HepG2 (cell line): ENCODE data around the gene TMEM258. TPM values are rescaled to one million over a fixed set of nuclear protein-coding genes. Genes with fewer than 3 reads are reported as not detected.

Experiments
- ATAC-seq: fragments of 200-7000 bp; cut with Tn5 transposase; 3 replicates; pipeline ENCODE4 v1.9.1; 2020; ENCODE audit warnings: mild to moderate bottlenecking, moderate library complexity
- BruUV-seq: library from RNA; stranded (reverse); fragments of 400-500 nt; replicated peaks from 2 replicates; lab custom pipeline; 2021; lab: Mats Ljungman, UMichigan
- CTCF ChIA-PET: fragments of 300-600 bp; formaldehyde crosslinking; extraction: SDS; loops from one replicate; lab custom pipeline; 2021; ENCODE audit warnings: low total read pairs, inconsistent platforms, low intra/inter-chr PET ratio; lab: Yijun Ruan, JAX
- POLR2A ChIA-PET: fragments of 350-600 bp; sonication (Branson Sonifier 250); formaldehyde crosslinking; loops from one replicate; lab custom pipeline; 2020; ENCODE audit warnings: antibody characterized with exemption, inconsistent platforms; lab: Yijun Ruan, JAX
- DNase-seq: peaks from one replicate; pipeline ENCODE4 v3.0.0-alpha.2; 2015; ENCODE audit warnings: low spot score
- FAIRE-seq: peaks from 3 replicates; lab custom pipeline; 2011; peaks lifted over from hg19 to GRCh38; lab: Jason Lieb, UNC
- H2AFZ ChIP-seq: one replicate; pipeline ENCODE4 v1.6.1; 2011; ENCODE audit warnings: low read length, inconsistent platforms
- H3K27ac ChIP-seq: fragments of 300-600 bp; 3 replicates; pipeline ENCODE4 v1.8.0; 2011; ENCODE audit warnings: mixed run types, mild to moderate bottlenecking, mixed read lengths, low read length, inconsistent platforms; ENCODE audit not compliant: insufficient read depth; ENCODE audit errors: extremely low read length
- H3K27me3 ChIP-seq, 2 experiments: fragments of 200-600 bp in 1 of 2; 2 replicates in 1 of 2; 3 replicates in 1 of 2; pipeline versions ENCODE4 v1.6.0 to v1.8.0; 2011; ENCODE audit warnings: low read length in 2 of 2, mild to moderate bottlenecking in 2 of 2, moderate library complexity in 2 of 2, inconsistent platforms in 1 of 2; ENCODE audit not compliant: insufficient read depth in 2 of 2, control insufficient read depth in 1 of 2
- H3K36me3 ChIP-seq, 2 experiments: fragments of 200-600 bp in 1 of 2; replicated peaks in 1 of 2; 2 replicates in 1 of 2; 3 replicates in 1 of 2; pipeline versions ENCODE4 v1.5.1 to v1.8.0; 2011; ENCODE audit warnings: low read length in 2 of 2, inconsistent platforms in 1 of 2; ENCODE audit not compliant: insufficient read depth in 2 of 2, control insufficient read depth in 1 of 2
- H3K4me1 ChIP-seq: 2 replicates; pipeline ENCODE4 v1.5.1; 2012; ENCODE audit warnings: low read length, inconsistent platforms; ENCODE audit not compliant: insufficient read depth
- H3K4me2 ChIP-seq: 2 replicates; pipeline ENCODE4 v1.6.0; 2011; ENCODE audit warnings: low read depth, low read length, inconsistent platforms
- H3K4me3 ChIP-seq, 3 experiments: fragments of 200-600 bp in 1 of 3; sonication (generic), shearing (Covaris generic) in 1 of 3; replicated peaks in 1 of 3; 2 replicates each; pipeline ENCODE4 v1.5.1; 2011 to 2016; ENCODE audit warnings: low read length in 3 of 3, inconsistent platforms in 2 of 3, low read depth in 2 of 3, mild to moderate bottlenecking in 2 of 3, control low read depth in 1 of 3, mixed read lengths in 1 of 3; ENCODE audit not compliant: insufficient read depth in 1 of 3
- H3K79me2 ChIP-seq: one replicate; pipeline ENCODE4 v1.6.1; 2011; ENCODE audit warnings: low read length, inconsistent platforms; ENCODE audit not compliant: insufficient read depth
- H3K9ac ChIP-seq: 2 replicates; pipeline ENCODE4 v1.6.0; 2011; ENCODE audit warnings: mild to moderate bottlenecking, low read depth, low read length, inconsistent platforms; ENCODE audit not compliant: insufficient read depth
- H3K9me3 ChIP-seq: 2 replicates; pipeline ENCODE4 v1.5.1; 2012; ENCODE audit warnings: mild to moderate bottlenecking, low read length
- H4K20me1 ChIP-seq: 2 replicates; pipeline ENCODE4 v1.6.0; 2011; ENCODE audit warnings: inconsistent platforms, mild to moderate bottlenecking, low read length, moderate library complexity; ENCODE audit not compliant: insufficient read depth
- EZH2 ChIP-seq: conservative IDR thresholded peaks from 2 replicates; pipeline ENCODE4 v1.6.1; 2012; ENCODE audit warnings: mild to moderate bottlenecking, low read depth, low read length, moderate library complexity
- GPN1 ChIP-seq: sonication (generic); formaldehyde crosslinking; IDR thresholded peaks from 2 replicates; pipeline ENCODE4 v1.5.1; 2020; ENCODE audit warnings: missing genetic modification reagents, borderline replicate concordance
- NFKB2 ChIP-seq: sonication (generic); formaldehyde crosslinking; IDR thresholded peaks from 2 replicates; pipeline ENCODE4 v1.4.0; 2020; ENCODE audit warnings: missing genetic modification reagents, borderline replicate concordance
- NR2F2 ChIP-seq: IDR thresholded peaks from 2 replicates; pipeline ENCODE4 v1.6.1; 2012; ENCODE audit warnings: low read depth, inconsistent platforms, borderline replicate concordance
- U2AF1 ChIP-seq: fragments of 200-400 bp; formaldehyde crosslinking; optimal IDR thresholded peaks from 2 replicates; pipeline ENCODE3; 2017; ENCODE audit warnings: mild to moderate bottlenecking, low read depth, low read length
- ZFP36L1 ChIP-seq: sonication (generic); formaldehyde crosslinking; IDR thresholded peaks from 2 replicates; pipeline ENCODE4 v1.8.0; 2022; ENCODE audit warnings: mild to moderate bottlenecking, missing genetic modification reagents, moderate library complexity
- ZNF263 ChIP-seq: sonication (generic); formaldehyde crosslinking; IDR thresholded peaks from 2 replicates; pipeline ENCODE4 v1.4.0; 2020; ENCODE audit warnings: missing genetic modification reagents
- ZNF33A ChIP-seq: sonication (generic); formaldehyde crosslinking; IDR thresholded peaks from 2 replicates; pipeline ENCODE4 v1.5.1; 2020; ENCODE audit warnings: missing genetic modification reagents, mild to moderate bottlenecking, moderate library complexity, borderline replicate concordance
- ZNF414 ChIP-seq: sonication (generic); formaldehyde crosslinking; IDR thresholded peaks from 2 replicates; pipeline ENCODE4 v1.5.0; 2020; ENCODE audit warnings: missing genetic modification reagents
- ZNF605 ChIP-seq: sonication (generic); formaldehyde crosslinking; IDR thresholded peaks from 2 replicates; pipeline ENCODE4 v1.8.0; 2022; ENCODE audit warnings: mild to moderate bottlenecking, missing genetic modification reagents
- ZNF670 ChIP-seq: sonication (generic); formaldehyde crosslinking; IDR thresholded peaks from 2 replicates; pipeline ENCODE4 v1.8.0; 2022; ENCODE audit warnings: mild to moderate bottlenecking, missing genetic modification reagents, borderline replicate concordance
- WGBS: methylation state at CpG from one replicate; pipeline ENCODE4 v1.1.6; 2017; ENCODE audit warnings: low lambda C conversion rate; 5-methylcytosine and 5-hydroxymethylcytosine counted together
- in situ Hi-C: cut with HindIII; loops from 2 replicates; pipeline ENCODE4 v1.10.0; 2017; ENCODE audit warnings: low pct_unique_long_range_greater_than_20kb; ENCODE audit not compliant: extremely low pct_ligation_motif_present
- intact Hi-C: fragments of 100-400 bp; cut with micrococcal nuclease; formaldehyde crosslinking; loops from one replicate; pipeline ENCODE4 v1.10.0; 2022; ENCODE audit not compliant: unreplicated experiment
- polyA plus RNA-seq, 8 experiments: library from polyadenylated mRNA; depleted of rRNA in 3 of 8; stranded (reverse) in 7 of 8; unstranded in 1 of 8; fragments of >200 nt; fragmentation: Illumina TruSeq in 4 of 8; extraction: Trizol in 4 of 8; gene quantifications; 2 replicates each; pipeline versions ENCODE4 v1.2.1 to v1.2.3, GENCODE V29; 2011 to 2016; ENCODE audit warnings: low read depth in 4 of 8, missing spikeins in 1 of 8, mixed read lengths in 1 of 8; ENCODE audit not compliant: insufficient read depth in 1 of 8
- total RNA-seq, 5 experiments: library from RNA; depleted of rRNA; stranded (reverse); fragments of >200 nt; fragmentation: Illumina TruSeq; extraction: Trizol; gene quantifications; 2 replicates each; pipeline ENCODE4 v1.2.3, GENCODE V29; 2016; ENCODE audit warnings: low read depth in 1 of 5
- TF ChIP-seq, protein P1 (sequence below): sonication (generic); formaldehyde crosslinking; conservative IDR thresholded peaks from 2 replicates; pipeline ENCODE4 v1.8.0; 2022; ENCODE audit warnings: missing genetic modification reagents
- TF ChIP-seq, protein P2 (sequence below): sonication (generic); formaldehyde crosslinking; IDR thresholded peaks from 2 replicates; pipeline ENCODE4 v1.5.0; 2020; ENCODE audit warnings: mild to moderate bottlenecking, missing genetic modification reagents
- TF ChIP-seq, protein P3 (sequence below): IDR thresholded peaks from 2 replicates; pipeline ENCODE4 v1.6.1; 2016
- TF ChIP-seq, protein P4 (sequence below): sonication (generic); formaldehyde crosslinking; IDR thresholded peaks from 2 replicates; pipeline ENCODE4 v1.5.1; 2020; ENCODE audit warnings: mild to moderate bottlenecking, missing genetic modification reagents, borderline replicate concordance

TMEM258 gene
- total and polyA plus RNA-seq, 2 of the 13 experiments (the other 11 are each of a cell fraction or from before 2014, with no cell fraction given): 175 to 424 TPM

- DNase-seq: peak; percentile 64
- H3K4me1 ChIP-seq: peaks cover 50% of the 10 kb centered on the region
- peak; percentile 37 for ATAC-seq
- H2AFZ ChIP-seq: no peak overlapping the region
- FAIRE-seq: no peak
- peaks cover 8 to 25% of the 10 kb centered on the region in 2 experiments for H3K36me3 ChIP-seq
- peak overlapping the region; percentile 74 to 94 (median 81) for H3K4me3 ChIP-seq
- no peaks in the 10 kb centered on the region for H3K9me3 ChIP-seq
- TSS peak; percentile 82 for BruUV-seq
- in situ Hi-C loops (no loop called here), intact Hi-C loops (loop anchor here (1.0 kb wide), 1 partner anchor 19 kb away; no protein-coding TSS in a partner anchor)
- peak overlapping the region; percentile 99 for H3K4me2 ChIP-seq
- no peaks in the 10 kb centered on the region for H4K20me1 ChIP-seq
- under 1% methylated on average over 31 of the region's 69 CpGs for WGBS
- H3K9ac ChIP-seq: peak overlapping the region; percentile 98
- peaks cover 25% of the 10 kb centered on the region for H3K79me2 ChIP-seq
- H3K27me3 ChIP-seq: no peaks in the 10 kb centered on the region; a peak in 1 of 5 replicates
- peak overlapping the region; percentile 99 for H3K27ac ChIP-seq
- CTCF ChIA-PET: interaction anchor here (1.0 to 1.3 kb wide), 2 partner anchors 13 to 19 kb away, joined by 3 to 6 read pairs; no protein-coding TSS in a partner anchor
- POLR2A ChIA-PET: interaction anchor here (0.6 to 5.8 kb wide), 29 partner anchors 11 to 829 kb away, joined by 3 to 50 read pairs (median 6); partner anchors contain the start of genes AHNAK, BEST1, FADS2 and FEN1
- TF ChIP-seq, protein P1, sequence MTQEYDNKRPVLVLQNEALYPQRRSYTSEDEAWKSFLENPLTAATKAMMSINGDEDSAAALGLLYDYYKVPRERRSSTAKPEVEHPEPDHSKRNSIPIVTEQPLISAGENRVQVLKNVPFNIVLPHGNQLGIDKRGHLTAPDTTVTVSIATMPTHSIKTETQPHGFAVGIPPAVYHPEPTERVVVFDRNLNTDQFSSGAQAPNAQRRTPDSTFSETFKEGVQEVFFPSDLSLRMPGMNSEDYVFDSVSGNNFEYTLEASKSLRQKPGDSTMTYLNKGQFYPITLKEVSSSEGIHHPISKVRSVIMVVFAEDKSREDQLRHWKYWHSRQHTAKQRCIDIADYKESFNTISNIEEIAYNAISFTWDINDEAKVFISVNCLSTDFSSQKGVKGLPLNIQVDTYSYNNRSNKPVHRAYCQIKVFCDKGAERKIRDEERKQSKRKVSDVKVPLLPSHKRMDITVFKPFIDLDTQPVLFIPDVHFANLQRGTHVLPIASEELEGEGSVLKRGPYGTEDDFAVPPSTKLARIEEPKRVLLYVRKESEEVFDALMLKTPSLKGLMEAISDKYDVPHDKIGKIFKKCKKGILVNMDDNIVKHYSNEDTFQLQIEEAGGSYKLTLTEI (CRISPR knock-in tag): no peak
- TF ChIP-seq NR2F2 (no peak), ZNF263 (CRISPR knock-in tag) (0 out of 2 replicates have a peak, but pooled peaks have one; percentile 8), GPN1 (CRISPR knock-in tag) (0 out of 2 replicates have a peak, but pooled peaks have one; percentile 13), U2AF1 (peak; percentile 86), EZH2 (no peak), ZFP36L1 (CRISPR knock-in tag) (no peak), ZNF414 (peak; percentile 84), ZNF670 (CRISPR knock-in tag) (peak; percentile 61; the same call in 1 of the 2 replicates), ZNF605 (peak; percentile 16; the same call in 1 of the 2 replicates), ZNF33A (CRISPR knock-in tag) (0 out of 2 replicates have a peak, but pooled peaks have one; percentile 19), NFKB2 (CRISPR knock-in tag) (0 out of 2 replicates have a peak, but pooled peaks have one; percentile 18)
- TF ChIP-seq, protein P2, sequence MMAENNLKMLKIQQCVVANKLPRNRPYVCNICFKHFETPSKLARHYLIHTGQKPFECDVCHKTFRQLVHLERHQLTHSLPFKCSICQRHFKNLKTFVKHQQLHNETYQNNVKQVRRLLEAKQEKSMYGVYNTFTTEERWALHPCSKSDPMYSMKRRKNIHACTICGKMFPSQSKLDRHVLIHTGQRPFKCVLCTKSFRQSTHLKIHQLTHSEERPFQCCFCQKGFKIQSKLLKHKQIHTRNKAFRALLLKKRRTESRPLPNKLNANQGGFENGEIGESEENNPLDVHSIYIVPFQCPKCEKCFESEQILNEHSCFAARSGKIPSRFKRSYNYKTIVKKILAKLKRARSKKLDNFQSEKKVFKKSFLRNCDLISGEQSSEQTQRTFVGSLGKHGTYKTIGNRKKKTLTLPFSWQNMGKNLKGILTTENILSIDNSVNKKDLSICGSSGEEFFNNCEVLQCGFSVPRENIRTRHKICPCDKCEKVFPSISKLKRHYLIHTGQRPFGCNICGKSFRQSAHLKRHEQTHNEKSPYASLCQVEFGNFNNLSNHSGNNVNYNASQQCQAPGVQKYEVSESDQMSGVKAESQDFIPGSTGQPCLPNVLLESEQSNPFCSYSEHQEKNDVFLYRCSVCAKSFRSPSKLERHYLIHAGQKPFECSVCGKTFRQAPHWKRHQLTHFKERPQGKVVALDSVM (CRISPR knock-in tag): peak; percentile 82
- TF ChIP-seq, protein P3, sequence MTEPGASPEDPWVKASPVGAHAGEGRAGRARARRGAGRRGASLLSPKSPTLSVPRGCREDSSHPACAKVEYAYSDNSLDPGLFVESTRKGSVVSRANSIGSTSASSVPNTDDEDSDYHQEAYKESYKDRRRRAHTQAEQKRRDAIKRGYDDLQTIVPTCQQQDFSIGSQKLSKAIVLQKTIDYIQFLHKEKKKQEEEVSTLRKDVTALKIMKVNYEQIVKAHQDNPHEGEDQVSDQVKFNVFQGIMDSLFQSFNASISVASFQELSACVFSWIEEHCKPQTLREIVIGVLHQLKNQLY (CRISPR knock-in tag): no peak
- TF ChIP-seq, protein P4, sequence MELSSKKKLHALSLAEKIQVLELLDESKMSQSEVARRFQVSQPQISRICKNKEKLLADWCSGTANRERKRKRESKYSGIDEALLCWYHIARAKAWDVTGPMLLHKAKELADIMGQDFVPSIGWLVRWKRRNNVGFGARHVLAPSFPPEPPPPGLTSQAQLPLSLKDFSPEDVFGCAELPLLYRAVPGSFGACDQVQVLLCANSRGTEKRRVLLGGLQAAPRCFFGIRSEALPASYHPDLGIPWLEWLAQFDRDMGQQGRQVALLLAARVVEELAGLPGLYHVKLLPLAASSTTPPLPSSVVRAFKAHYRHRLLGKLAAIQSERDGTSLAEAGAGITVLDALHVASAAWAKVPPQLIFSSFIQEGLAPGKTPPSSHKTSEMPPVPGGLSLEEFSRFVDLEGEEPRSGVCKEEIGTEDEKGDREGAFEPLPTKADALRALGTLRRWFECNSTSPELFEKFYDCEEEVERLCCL: no peak
Observed at GRCh38 chr11:61815790-61816735, 23.7 kb upstream of the TMEM258 start.
